K562 (cell line): ENCODE measurements around the gene NPHP1. TPM values are rescaled to one million over a fixed set of nuclear protein-coding genes. Genes with fewer than 3 reads are reported as not detected.
A peak's percentile ranks its signal among the peaks of the same experiment; 100 is the strongest.

Experiments
- ATAC-seq: fragments of 200-7000 bp; cut with Tn5 transposase; 3 replicates; pipeline ENCODE4 v1.9.1; 2020; ENCODE audit warnings: moderate library complexity
- BruUV-seq: library from RNA; stranded (reverse); fragments of 400-500 nt; replicated peaks from 2 replicates; lab custom pipeline; 2021; lab: Mats Ljungman, UMichigan
- CTCF ChIA-PET: fragments of 300-600 bp; formaldehyde crosslinking; extraction: SDS; loops from one replicate; lab custom pipeline; 2021; ENCODE audit warnings: low intra/inter-chr PET ratio; lab: Yijun Ruan, JAX
- POLR2A ChIA-PET: fragments of 300-600, 350-650 bp; sonication (Branson Sonifier 250); formaldehyde crosslinking; extraction: SDS; loops from one replicate; lab custom pipeline; 2021; ENCODE audit warnings: antibody characterized with exemption, inconsistent platforms; lab: Yijun Ruan, JAX
- DNase-seq, 4 experiments: peaks; one replicate each; pipeline versions ENCODE4 v3.0.0 to v3.0.0-alpha.2; 2011 to 2018; ENCODE audit warnings: low spot score in 3 of 4, mixed read lengths in 3 of 4; ENCODE audit errors: extremely low read depth in 1 of 4
- FAIRE-seq: peaks from 2 replicates; lab custom pipeline; 2011; peaks lifted over from hg19 to GRCh38; lab: Jason Lieb, UNC
- H2AFZ ChIP-seq: 2 replicates; pipeline ENCODE4 v1.6.0; 2011; ENCODE audit warnings: low read depth, low read length, control low read depth, inconsistent platforms
- H3K27ac ChIP-seq: fragments of 200-600 bp; 3 replicates; pipeline ENCODE4 v1.8.0; 2011; ENCODE audit warnings: low read depth, mild to moderate bottlenecking, control low read depth, inconsistent platforms, low read length, moderate library complexity, mixed read lengths; ENCODE audit errors: extremely low read depth
- H3K27me3 ChIP-seq, 2 experiments: fragments of 300-600 bp in 1 of 2; 2 replicates in 1 of 2; 3 replicates in 1 of 2; pipeline versions ENCODE4 v1.6.0 to v1.8.0; 2011; ENCODE audit warnings: inconsistent platforms in 2 of 2, low read length in 2 of 2, mild to moderate bottlenecking in 1 of 2, mixed read lengths in 1 of 2, moderate library complexity in 1 of 2; ENCODE audit not compliant: control insufficient read depth in 2 of 2, insufficient read depth in 2 of 2
- H3K36me3 ChIP-seq: fragments of 300-600 bp; 3 replicates; pipeline ENCODE4 v1.8.0; 2011; ENCODE audit warnings: mild to moderate bottlenecking, low read length, inconsistent platforms; ENCODE audit not compliant: control insufficient read depth, insufficient read depth
- H3K4me1 ChIP-seq, 2 experiments: fragments of 200-600 bp in 1 of 2; replicated peaks in 1 of 2; 2 replicates in 1 of 2; 3 replicates in 1 of 2; pipeline versions ENCODE4 v1.5.1 to v1.8.0; 2011; ENCODE audit warnings: inconsistent platforms in 2 of 2, low read length in 2 of 2, mild to moderate bottlenecking in 1 of 2, mixed read lengths in 1 of 2, moderate library complexity in 1 of 2; ENCODE audit not compliant: control insufficient read depth in 2 of 2, insufficient read depth in 2 of 2
- H3K4me2 ChIP-seq: 2 replicates; pipeline ENCODE4 v1.6.1; 2011; ENCODE audit warnings: low read length, control low read depth, inconsistent platforms, mixed read lengths; ENCODE audit not compliant: insufficient read depth
- H3K4me3 ChIP-seq: fragments of 200-600 bp; sonication (generic), shearing (Covaris generic); 2 replicates; pipeline ENCODE4 v1.5.1; 2016; ENCODE audit warnings: control low read depth, inconsistent platforms
- H3K79me2 ChIP-seq: fragments of 200-600 bp; 3 replicates; pipeline ENCODE4 v1.8.0; 2011; ENCODE audit warnings: low read length, inconsistent platforms; ENCODE audit not compliant: control insufficient read depth, insufficient read depth
- H3K9ac ChIP-seq, 2 experiments: 2 replicates each; pipeline versions ENCODE4 v1.6.0 to v1.6.1; 2011; ENCODE audit warnings: low read depth in 2 of 2, low read length in 2 of 2, control low read depth in 1 of 2, inconsistent platforms in 1 of 2, mild to moderate bottlenecking in 1 of 2, mixed read lengths in 1 of 2; ENCODE audit not compliant: insufficient read depth in 1 of 2
- H3K9me1 ChIP-seq: one replicate; pipeline ENCODE4 v1.6.0; 2011; ENCODE audit warnings: inconsistent platforms, mild to moderate bottlenecking, low read length, moderate library complexity; ENCODE audit not compliant: control insufficient read depth, insufficient read depth
- H3K9me3 ChIP-seq: replicated peaks from 2 replicates; pipeline ENCODE4 v1.5.1; 2011; ENCODE audit warnings: low read depth, low read length, inconsistent platforms; ENCODE audit not compliant: control insufficient read depth, insufficient read depth
- H4K20me1 ChIP-seq: replicated peaks from 2 replicates; pipeline ENCODE4 v1.6.1; 2011; ENCODE audit warnings: low read length, inconsistent platforms, mixed read lengths; ENCODE audit not compliant: control insufficient read depth, insufficient read depth
- C11orf30 ChIP-seq: fragments of 450-650 bp; IDR thresholded peaks from 2 replicates; pipeline ENCODE4 v1.6.1; 2016; ENCODE audit warnings: low read depth, mild to moderate bottlenecking
- CEBPG ChIP-seq, 3 experiments: fragments of 200-800 bp in 1 of 3; sonication (Bioruptor generic) in 1 of 3; sonication (generic) in 1 of 3; formaldehyde crosslinking in 1 of 3; IDR thresholded peaks in 2 of 3; conservative IDR thresholded peaks in 1 of 3; 2 replicates each; pipeline versions ENCODE4 v1.6.1 to v1.8.0; 2016 to 2022; ENCODE audit warnings: missing compliant biosample characterization in 2 of 3, missing genetic modification characterization in 2 of 3, mild to moderate bottlenecking in 1 of 3, missing genetic modification reagents in 1 of 3
- ERF ChIP-seq: fragments of 450-650 bp; formaldehyde crosslinking; IDR thresholded peaks from 2 replicates; pipeline ENCODE4 v1.4.0; 2020; ENCODE audit warnings: mild to moderate bottlenecking, mixed read lengths
- GATAD2B ChIP-seq: fragments of 450-650 bp; IDR thresholded peaks from 2 replicates; pipeline ENCODE4 v1.6.1; 2017; ENCODE audit warnings: mild to moderate bottlenecking, borderline replicate concordance
- KLF13 ChIP-seq: fragments of 450-650 bp; IDR thresholded peaks from 2 replicates; pipeline ENCODE4 v1.6.1; 2016; ENCODE audit warnings: missing genetic modification characterization, low read depth, mild to moderate bottlenecking, missing compliant biosample characterization, moderate library complexity, borderline replicate concordance
- MAFK ChIP-seq: IDR thresholded peaks from 2 replicates; pipeline ENCODE4 v1.6.1; 2011; ENCODE audit warnings: low read length, improper control_type of control experiment
- NCOR1 ChIP-seq: fragments of 450-650 bp; IDR thresholded peaks from 2 replicates; pipeline ENCODE4 v1.6.1; 2016; ENCODE audit warnings: mild to moderate bottlenecking, moderate library complexity
- SNRNP70 ChIP-seq: fragments of 200-400 bp; formaldehyde crosslinking; optimal IDR thresholded peaks from 2 replicates; pipeline ENCODE3; 2017; ENCODE audit warnings: low read depth, low read length
- SRSF3 ChIP-seq: fragments of 200-400 bp; formaldehyde crosslinking; IDR thresholded peaks from 2 replicates; pipeline ENCODE4 v1.6.1; 2016; ENCODE audit warnings: mild to moderate bottlenecking, low read length, moderate library complexity; ENCODE audit not compliant: insufficient read depth
- ZNF316 ChIP-seq: fragments of 450-650 bp; IDR thresholded peaks from 2 replicates; pipeline ENCODE4 v1.6.1; 2016
- WGBS: fragments of 100-300 bp; shearing (Covaris generic); methylation state at CpG from one replicate; pipeline ENCODE4 v1.1.6; 2016; ENCODE audit warnings: low coverage, mixed read lengths; ENCODE audit not compliant: insufficient coverage; ENCODE audit errors: missing lambda C conversion rate; 5-methylcytosine and 5-hydroxymethylcytosine counted together
- in situ Hi-C: fragments of 300-500 bp; cut with MboI; formaldehyde crosslinking; loops from 4 replicates; pipeline ENCODE4 v1.15.0; 2018; ENCODE audit warnings: inconsistent platforms, mixed read lengths
- intact Hi-C: fragments of 100-400 bp; cut with micrococcal nuclease; formaldehyde crosslinking; loops from 2 replicates; pipeline ENCODE4 v1.14.2; 2022
- polyA plus RNA-seq, 8 experiments: library from polyadenylated mRNA; depleted of rRNA in 4 of 8; stranded (reverse) in 5 of 8; unstranded in 3 of 8; fragments of >200 nt; fragmentation: Nextera tagmentation in 2 of 8; fragmentation: Illumina TruSeq in 1 of 8; extraction: Ambion mirVana in 2 of 8; extraction: Trizol in 1 of 8; gene quantifications; 2 replicates each; pipeline versions ENCODE4 v1.2.1 to v1.2.3, GENCODE V29; 2011 to 2014; ENCODE audit warnings: inconsistent platforms in 1 of 8, missing spikeins in 1 of 8
- total RNA-seq, 7 experiments: library from RNA; depleted of rRNA in 6 of 7; stranded (reverse); fragments of >200 nt in 6 of 7; fragmentation: Illumina TruSeq in 2 of 7; extraction: Trizol in 2 of 7; gene quantifications; 2 replicates each; pipeline versions ENCODE4 v1.2.1 to v1.2.3, GENCODE V29; 2011 to 2021; ENCODE audit warnings: low replicate concordance in 1 of 7

The NPHP1 gene
- total and polyA plus RNA-seq, 9 of the 15 experiments (the other 6 are each of a cell fraction or from before 2014, with no cell fraction given) = 0.11 to 0.32 (median 0.20) TPM; not detected in 5

- CTCF ChIA-PET = no interaction called here
- Histone ChIP-seq H3K9me3 (no peaks in the 10 kb centered on the region), H3K4me1 (peaks cover 0 to 3% of the 10 kb centered on the region in 2 experiments; a peak in 2 of 5 replicates), H3K4me3 (no peak overlapping the region), H2AFZ (no peak overlapping the region), H3K9ac (no peak overlapping the region), H3K9me1 (no peaks in the 10 kb centered on the region), H3K36me3 (no peaks in the 10 kb centered on the region), H3K79me2 (no peaks in the 10 kb centered on the region), H3K4me2 (no peak overlapping the region), H4K20me1 (no peaks in the 10 kb centered on the region), H3K27ac (no peak overlapping the region), H3K27me3 (peaks cover 2 to 8% of the 10 kb centered on the region in 2 experiments; a peak in 1 of 5 replicates)
- no TSS peak for BruUV-seq
- intact Hi-C loops = no loop called here
- 8% methylated on average over 2 of the region's 2 CpGs for WGBS
- no peak for DNase-seq
- ATAC-seq = no peak
- in situ Hi-C loops = loop anchor here (10.0 kb wide), 1 partner anchor 285 kb away; no protein-coding TSS in a partner anchor
- FAIRE-seq = no peak
- TF ChIP-seq ZNF316 = peak; percentile 45
- TF ChIP-seq ERF = no peak
- TF ChIP-seq NCOR1 = no peak
- peak; percentile 16; the same call in 1 of the 2 replicates for TF ChIP-seq C11orf30
- POLR2A ChIA-PET = no interaction called here
Measured at GRCh38 chr2:110220190-110220564, 15.4 kb upstream of the NPHP1 start.

- Histone ChIP-seq H3K4me2 (0 out of 2 replicates have a peak overlapping the region, but pooled peaks have one; percentile 1), H2AFZ (no peak overlapping the region), H3K9me1 (no peaks in the 10 kb centered on the region), H3K27ac (no peak overlapping the region), H3K36me3 (no peaks in the 10 kb centered on the region), H3K79me2 (no peaks in the 10 kb centered on the region), H3K9ac (no peak overlapping the region), H3K27me3 (peaks cover 2 to 8% of the 10 kb centered on the region in 2 experiments; a peak in 1 of 5 replicates), H3K4me1 (peaks cover 0 to 3% of the 10 kb centered on the region in 2 experiments; a peak in 2 of 5 replicates), H4K20me1 (no peaks in the 10 kb centered on the region), H3K9me3 (no peaks in the 10 kb centered on the region), H3K4me3 (no peak overlapping the region)
- ChIA-PET POLR2A (no interaction called here), CTCF (no interaction called here)
- no peak for TF ChIP-seq SRSF3
- no peak for TF ChIP-seq CEBPG (CRISPR knock-in tag; IDR thresholded peaks at IDR 0.05)
- no peak for TF ChIP-seq CEBPG (tag; conservative IDR thresholded peaks at IDR 0.05 in 1 of 2, IDR thresholded peaks at IDR 0.05 in 1 of 2)
- no peak for TF ChIP-seq KLF13
- TF ChIP-seq MAFK = no peak
- TF ChIP-seq SNRNP70 = no peak
- no peak for TF ChIP-seq GATAD2B
- no peak for ATAC-seq
- intact Hi-C loops = no loop called here
- WGBS = 0% methylated on average over 1 of the region's 1 CpG
- no peak for DNase-seq
- in situ Hi-C loops = loop anchor here (10.0 kb wide), 2 partner anchors 215 to 285 kb away; no protein-coding TSS in a partner anchor
- no peak for FAIRE-seq
- no TSS peak for BruUV-seq
Measured at GRCh38 chr2:110219496-110220189, 14.8 kb upstream of the NPHP1 start.
